K562 (cell line): ENCODE results near the gene GSTO2. TPM values are rescaled to one million over a fixed set of nuclear protein-coding genes. Genes with fewer than 3 reads are reported as not detected.

Source experiments
- ATAC-seq: fragments of 200-7000 bp; cut with Tn5 transposase; 3 replicates; pipeline ENCODE4 v1.9.1; 2020; ENCODE audit warnings: moderate library complexity
- BruUV-seq: library from RNA; stranded (reverse); fragments of 400-500 nt; replicated peaks from 2 replicates; lab custom pipeline; 2021; lab: Mats Ljungman, UMichigan
- CTCF ChIA-PET: fragments of 300-600 bp; formaldehyde crosslinking; extraction: SDS; loops from one replicate; lab custom pipeline; 2021; ENCODE audit warnings: low intra/inter-chr PET ratio; lab: Yijun Ruan, JAX
- POLR2A ChIA-PET: fragments of 300-600, 350-650 bp; sonication (Branson Sonifier 250); formaldehyde crosslinking; extraction: SDS; loops from one replicate; lab custom pipeline; 2021; ENCODE audit warnings: antibody characterized with exemption, inconsistent platforms; lab: Yijun Ruan, JAX
- DNase-seq, 4 experiments: peaks; one replicate each; pipeline versions ENCODE4 v3.0.0 to v3.0.0-alpha.2; 2011 to 2018; ENCODE audit warnings: low spot score in 3 of 4, mixed read lengths in 3 of 4; ENCODE audit errors: extremely low read depth in 1 of 4
- FAIRE-seq: peaks from 2 replicates; lab custom pipeline; 2011; peaks lifted over from hg19 to GRCh38; lab: Jason Lieb, UNC
- H2AFZ ChIP-seq: 2 replicates; pipeline ENCODE4 v1.6.0; 2011; ENCODE audit warnings: low read depth, low read length, control low read depth, inconsistent platforms
- H3K27ac ChIP-seq: fragments of 200-600 bp; 3 replicates; pipeline ENCODE4 v1.8.0; 2011; ENCODE audit warnings: low read depth, mild to moderate bottlenecking, control low read depth, inconsistent platforms, low read length, moderate library complexity, mixed read lengths; ENCODE audit errors: extremely low read depth
- H3K27me3 ChIP-seq, 2 experiments: fragments of 300-600 bp in 1 of 2; 2 replicates in 1 of 2; 3 replicates in 1 of 2; pipeline versions ENCODE4 v1.6.0 to v1.8.0; 2011; ENCODE audit warnings: inconsistent platforms in 2 of 2, low read length in 2 of 2, mild to moderate bottlenecking in 1 of 2, mixed read lengths in 1 of 2, moderate library complexity in 1 of 2; ENCODE audit not compliant: control insufficient read depth in 2 of 2, insufficient read depth in 2 of 2
- H3K36me3 ChIP-seq: fragments of 300-600 bp; 3 replicates; pipeline ENCODE4 v1.8.0; 2011; ENCODE audit warnings: mild to moderate bottlenecking, low read length, inconsistent platforms; ENCODE audit not compliant: control insufficient read depth, insufficient read depth
- H3K4me1 ChIP-seq, 2 experiments: fragments of 200-600 bp in 1 of 2; replicated peaks in 1 of 2; 2 replicates in 1 of 2; 3 replicates in 1 of 2; pipeline versions ENCODE4 v1.5.1 to v1.8.0; 2011; ENCODE audit warnings: inconsistent platforms in 2 of 2, low read length in 2 of 2, mild to moderate bottlenecking in 1 of 2, mixed read lengths in 1 of 2, moderate library complexity in 1 of 2; ENCODE audit not compliant: control insufficient read depth in 2 of 2, insufficient read depth in 2 of 2
- H3K4me2 ChIP-seq: 2 replicates; pipeline ENCODE4 v1.6.1; 2011; ENCODE audit warnings: low read length, control low read depth, inconsistent platforms, mixed read lengths; ENCODE audit not compliant: insufficient read depth
- H3K4me3 ChIP-seq: fragments of 200-600 bp; sonication (generic), shearing (Covaris generic); 2 replicates; pipeline ENCODE4 v1.5.1; 2016; ENCODE audit warnings: control low read depth, inconsistent platforms
- H3K79me2 ChIP-seq: fragments of 200-600 bp; 3 replicates; pipeline ENCODE4 v1.8.0; 2011; ENCODE audit warnings: low read length, inconsistent platforms; ENCODE audit not compliant: control insufficient read depth, insufficient read depth
- H3K9ac ChIP-seq, 2 experiments: 2 replicates each; pipeline versions ENCODE4 v1.6.0 to v1.6.1; 2011; ENCODE audit warnings: low read depth in 2 of 2, low read length in 2 of 2, control low read depth in 1 of 2, inconsistent platforms in 1 of 2, mild to moderate bottlenecking in 1 of 2, mixed read lengths in 1 of 2; ENCODE audit not compliant: insufficient read depth in 1 of 2
- H3K9me1 ChIP-seq: one replicate; pipeline ENCODE4 v1.6.0; 2011; ENCODE audit warnings: inconsistent platforms, mild to moderate bottlenecking, low read length, moderate library complexity; ENCODE audit not compliant: control insufficient read depth, insufficient read depth
- H3K9me3 ChIP-seq: replicated peaks from 2 replicates; pipeline ENCODE4 v1.5.1; 2011; ENCODE audit warnings: low read depth, low read length, inconsistent platforms; ENCODE audit not compliant: control insufficient read depth, insufficient read depth
- H4K20me1 ChIP-seq: replicated peaks from 2 replicates; pipeline ENCODE4 v1.6.1; 2011; ENCODE audit warnings: low read length, inconsistent platforms, mixed read lengths; ENCODE audit not compliant: control insufficient read depth, insufficient read depth
- CEBPZ ChIP-seq: fragments of 150-350 bp; IDR thresholded peaks from 2 replicates; pipeline ENCODE4 v1.6.1; 2014; ENCODE audit warnings: low read depth, mild to moderate bottlenecking, low read length, borderline replicate concordance
- DACH1 ChIP-seq: fragments of 450-650 bp; IDR thresholded peaks from 2 replicates; pipeline ENCODE4 v1.6.1; 2018; ENCODE audit not compliant: partially characterized antibody
- FOSL1 ChIP-seq: fragments of 200-800 bp; sonication (Bioruptor generic); conservative IDR thresholded peaks from 2 replicates; pipeline ENCODE4 v1.6.1; 2016; ENCODE audit warnings: missing genetic modification characterization, missing compliant biosample characterization
- GABPB2 ChIP-seq: fragments of 250-450 bp; sonication (Bioruptor Pico); conservative IDR thresholded peaks from 2 replicates; pipeline ENCODE4 v1.5.1; 2021; ENCODE audit warnings: mild to moderate bottlenecking
- GATAD2A ChIP-seq: fragments of 450-650 bp; IDR thresholded peaks from 2 replicates; pipeline ENCODE4 v1.6.1; 2017
- HDGF ChIP-seq: fragments of 450-650 bp; IDR thresholded peaks from 2 replicates; pipeline ENCODE4 v1.6.1; 2016
- LEF1 ChIP-seq: fragments of 450-650 bp; IDR thresholded peaks from 2 replicates; pipeline ENCODE4 v1.6.1; 2016; ENCODE audit warnings: mild to moderate bottlenecking
- NRF1 ChIP-seq, 2 experiments: fragments of 450-650 bp; IDR thresholded peaks in 1 of 2; conservative IDR thresholded peaks in 1 of 2; 2 replicates each; pipeline ENCODE4 v1.6.1; 2014; ENCODE audit warnings: mild to moderate bottlenecking in 2 of 2
- PTBP1 ChIP-seq: fragments of 200-400 bp; formaldehyde crosslinking; IDR thresholded peaks from 2 replicates; pipeline ENCODE4 v1.6.1; 2017; ENCODE audit warnings: low read depth, low read length
- SP1 ChIP-seq: sonication (generic); formaldehyde crosslinking; IDR thresholded peaks from 2 replicates; pipeline ENCODE4 v1.8.1; 2022; ENCODE audit warnings: mild to moderate bottlenecking, missing genetic modification reagents
- THAP12 ChIP-seq: fragments of 250-450 bp; sonication (Bioruptor Pico); IDR thresholded peaks from 2 replicates; pipeline ENCODE4 v1.9.0; 2021; ENCODE audit warnings: mild to moderate bottlenecking, inconsistent platforms
- ZKSCAN8 ChIP-seq: fragments of 200-800 bp; sonication (Bioruptor generic); IDR thresholded peaks from 2 replicates; pipeline ENCODE4 v1.6.1; 2016; ENCODE audit warnings: missing genetic modification characterization, missing compliant biosample characterization
- ZNF780A ChIP-seq: fragments of 250-450 bp; sonication (Bioruptor Pico); IDR thresholded peaks from 2 replicates; pipeline ENCODE4 v1.5.0; 2021; ENCODE audit warnings: mild to moderate bottlenecking
- WGBS: fragments of 100-300 bp; shearing (Covaris generic); methylation state at CpG from one replicate; pipeline ENCODE4 v1.1.6; 2016; ENCODE audit warnings: low coverage, mixed read lengths; ENCODE audit not compliant: insufficient coverage; ENCODE audit errors: missing lambda C conversion rate; 5-methylcytosine and 5-hydroxymethylcytosine counted together
- in situ Hi-C: fragments of 300-500 bp; cut with MboI; formaldehyde crosslinking; loops from 4 replicates; pipeline ENCODE4 v1.15.0; 2018; ENCODE audit warnings: inconsistent platforms, mixed read lengths
- intact Hi-C: fragments of 100-400 bp; cut with micrococcal nuclease; formaldehyde crosslinking; loops from 2 replicates; pipeline ENCODE4 v1.14.2; 2022
- polyA plus RNA-seq, 8 experiments: library from polyadenylated mRNA; depleted of rRNA in 4 of 8; stranded (reverse) in 5 of 8; unstranded in 3 of 8; fragments of >200 nt; fragmentation: Nextera tagmentation in 2 of 8; fragmentation: Illumina TruSeq in 1 of 8; extraction: Ambion mirVana in 2 of 8; extraction: Trizol in 1 of 8; gene quantifications; 2 replicates each; pipeline versions ENCODE4 v1.2.1 to v1.2.3, GENCODE V29; 2011 to 2014; ENCODE audit warnings: inconsistent platforms in 1 of 8, missing spikeins in 1 of 8
- total RNA-seq, 7 experiments: library from RNA; depleted of rRNA in 6 of 7; stranded (reverse); fragments of >200 nt in 6 of 7; fragmentation: Illumina TruSeq in 2 of 7; extraction: Trizol in 2 of 7; gene quantifications; 2 replicates each; pipeline versions ENCODE4 v1.2.1 to v1.2.3, GENCODE V29; 2011 to 2021; ENCODE audit warnings: low replicate concordance in 1 of 7

The GSTO2 gene
- total and polyA plus RNA-seq, 9 of the 15 experiments (the other 6 are each of a cell fraction or from before 2014, with no cell fraction given), result 0.18 to 1.8 (median 0.90) TPM

GRCh38 chr10:104277785-104278184 lies 8.8 kb downstream of the GSTO2 start (continued):
- no peak for TF ChIP-seq ZNF780A
- TF ChIP-seq FOSL1 (tag), result no peak
- TF ChIP-seq NRF1 (conservative IDR thresholded peaks at IDR 0.05 in 1 of 2, IDR thresholded peaks at IDR 0.05 in 1 of 2), result no peak
- TF ChIP-seq GATAD2A, result no peak
- no peak for TF ChIP-seq ZKSCAN8 (CRISPR knock-in tag)
- no peak for TF ChIP-seq GABPB2 (CRISPR knock-in tag)
- no peak for TF ChIP-seq PTBP1
- no peak for TF ChIP-seq DACH1
- TF ChIP-seq HDGF, result no peak

GRCh38 chr10:104279550-104280259 lies 10.7 kb downstream of the GSTO2 start:
- H3K27ac ChIP-seq, result no peak overlapping the region
- FAIRE-seq, result no peak
- CTCF ChIA-PET, result no interaction called here

More at GRCh38 chr10:104279550-104280259, 10.7 kb downstream of the GSTO2 start:
- 24% methylated on average over 3 of the region's 3 CpGs for WGBS
- H3K27me3 ChIP-seq, result peaks cover 0 to 3% of the 10 kb centered on the region in 2 experiments; a peak in 1 of 5 replicates
- no peak for TF ChIP-seq CEBPZ
- TF ChIP-seq SP1, result no peak
- no peak for TF ChIP-seq THAP12
- TF ChIP-seq LEF1, result no peak
- H4K20me1 ChIP-seq, result no peaks in the 10 kb centered on the region
- no peak for ATAC-seq
- BruUV-seq, result no TSS peak
- no peak overlapping the region for H3K9ac ChIP-seq
- POLR2A ChIA-PET, result no interaction called here
- H2AFZ ChIP-seq, result no peak overlapping the region
- DNase-seq, result no peak
- intact Hi-C loops, result no loop called here
- H3K9me3 ChIP-seq, result no peaks in the 10 kb centered on the region
- H3K4me2 ChIP-seq, result no peak overlapping the region
- H3K79me2 ChIP-seq, result no peaks in the 10 kb centered on the region
- in situ Hi-C loops, result no loop called here
- no peaks in the 10 kb centered on the region for H3K36me3 ChIP-seq
- H3K4me3 ChIP-seq, result no peak overlapping the region
- peaks cover 0 to 5% of the 10 kb centered on the region in 2 experiments; a peak in 2 of 5 replicates for H3K4me1 ChIP-seq
- H3K9me1 ChIP-seq, result no peaks in the 10 kb centered on the region
